ENCODE data around the gene GPR32. TPM values are rescaled to one million over a fixed set of nuclear protein-coding genes. Genes with fewer than 3 reads are reported as not detected.
"Not testable (repeated sequence)": the region's sequence is repeated elsewhere in the genome, so short reads cannot be mapped to it uniquely, and the experiment has no call there.

GPR32 gene
- polyA plus RNA-seq, 3 donors, result not detected

DNA sequence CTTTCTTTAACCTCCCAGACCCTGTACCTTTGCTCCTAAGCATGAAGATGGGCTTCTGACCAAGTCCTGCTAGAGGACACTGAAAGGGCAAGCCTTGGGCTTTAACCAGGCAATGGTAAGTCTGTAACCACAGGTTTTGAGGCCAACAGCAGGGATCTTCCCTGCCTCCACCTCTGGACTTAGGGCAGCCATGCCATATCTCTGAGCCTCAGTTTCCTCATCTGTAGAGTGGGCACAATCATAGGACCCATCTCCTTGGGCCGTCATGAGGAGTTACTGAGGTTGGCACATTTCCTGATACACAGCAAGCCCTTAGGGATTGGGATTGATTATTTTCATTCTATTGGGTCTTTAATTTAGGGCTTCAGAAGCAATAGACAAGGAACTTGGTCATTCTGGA, 38.6 kb downstream of the GPR32 start:
- Mint-ChIP-seq H3K36me3 (no peaks in the 10 kb centered on the region), H3K9me3 (no peaks in the 10 kb centered on the region), H3K4me1 (peaks cover 9% of the 10 kb centered on the region), H3K4me3 (no peak overlapping the region), H3K27me3 (ENCODE audit: low read depth in 3 of 3) (peaks cover 8 to 26% (median 14%) of the 10 kb centered on the region in 3 donors), H3K27ac (no peak overlapping the region)
- Histone ChIP-seq H2AFZ (ENCODE audit: insufficient read depth, low read depth, low read length, poor library complexity, severe bottlenecking) (no peak overlapping the region), H3K27ac (ENCODE audit: low read depth in 1 of 2, low read length in 2 of 2) (no peak overlapping the region), H3K4me1 (ENCODE audit: control insufficient read depth in 1 of 2, insufficient read depth in 2 of 2, low read length in 2 of 2) (peaks cover 6 to 9% of the 10 kb centered on the region in 2 donors), H3K79me2 (ENCODE audit: insufficient read depth, low read length) (peaks cover 7% of the 10 kb centered on the region), H3K9ac (ENCODE audit: insufficient read depth, low read length, poor library complexity, severe bottlenecking) (no peak overlapping the region), H3K9me3 (replicated peaks in 1 of 2; ENCODE audit: control insufficient read depth in 1 of 2, insufficient read depth in 1 of 2, low read length in 2 of 2) (no peaks in the 10 kb centered on the region), H3K27me3 (ENCODE audit: control insufficient read depth in 2 of 2, insufficient read depth in 2 of 2, low read length in 2 of 2) (no peaks in the 10 kb centered on the region), H3K4me3 (replicated peaks in 1 of 3; ENCODE audit: low read depth in 2 of 3, low read length in 3 of 3) (no peak overlapping the region), H4K20me1 (ENCODE audit: insufficient read depth, low read length) (no peaks in the 10 kb centered on the region), H3K36me3 (replicated peaks in 1 of 2; ENCODE audit: control insufficient read depth in 1 of 2, insufficient read depth in 2 of 2, low read length in 2 of 2) (no peaks in the 10 kb centered on the region), H3K4me2 (replicated peaks; ENCODE audit: extremely low read depth, low read length, poor library complexity, severe bottlenecking) (no peak overlapping the region)
- TF ChIP-seq, protein P1, sequence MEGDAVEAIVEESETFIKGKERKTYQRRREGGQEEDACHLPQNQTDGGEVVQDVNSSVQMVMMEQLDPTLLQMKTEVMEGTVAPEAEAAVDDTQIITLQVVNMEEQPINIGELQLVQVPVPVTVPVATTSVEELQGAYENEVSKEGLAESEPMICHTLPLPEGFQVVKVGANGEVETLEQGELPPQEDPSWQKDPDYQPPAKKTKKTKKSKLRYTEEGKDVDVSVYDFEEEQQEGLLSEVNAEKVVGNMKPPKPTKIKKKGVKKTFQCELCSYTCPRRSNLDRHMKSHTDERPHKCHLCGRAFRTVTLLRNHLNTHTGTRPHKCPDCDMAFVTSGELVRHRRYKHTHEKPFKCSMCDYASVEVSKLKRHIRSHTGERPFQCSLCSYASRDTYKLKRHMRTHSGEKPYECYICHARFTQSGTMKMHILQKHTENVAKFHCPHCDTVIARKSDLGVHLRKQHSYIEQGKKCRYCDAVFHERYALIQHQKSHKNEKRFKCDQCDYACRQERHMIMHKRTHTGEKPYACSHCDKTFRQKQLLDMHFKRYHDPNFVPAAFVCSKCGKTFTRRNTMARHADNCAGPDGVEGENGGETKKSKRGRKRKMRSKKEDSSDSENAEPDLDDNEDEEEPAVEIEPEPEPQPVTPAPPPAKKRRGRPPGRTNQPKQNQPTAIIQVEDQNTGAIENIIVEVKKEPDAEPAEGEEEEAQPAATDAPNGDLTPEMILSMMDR (IDR thresholded peaks at IDR 0.05), result no peak
- DNase-seq, result no peak
- no CpG with 5 or more reads among the region's 1 CpG for WGBS (ENCODE audit: insufficient coverage)
- intact Hi-C loops (cut with micrococcal nuclease), result loop anchor here (10.0 kb wide), 2 partner anchors 484 to 784 kb away; partner anchors contain the start of genes KCNC3 (in 1 of the 2), VRK3 (in 1 of the 2) and ZNF473 (in 1 of the 2)

DNA sequence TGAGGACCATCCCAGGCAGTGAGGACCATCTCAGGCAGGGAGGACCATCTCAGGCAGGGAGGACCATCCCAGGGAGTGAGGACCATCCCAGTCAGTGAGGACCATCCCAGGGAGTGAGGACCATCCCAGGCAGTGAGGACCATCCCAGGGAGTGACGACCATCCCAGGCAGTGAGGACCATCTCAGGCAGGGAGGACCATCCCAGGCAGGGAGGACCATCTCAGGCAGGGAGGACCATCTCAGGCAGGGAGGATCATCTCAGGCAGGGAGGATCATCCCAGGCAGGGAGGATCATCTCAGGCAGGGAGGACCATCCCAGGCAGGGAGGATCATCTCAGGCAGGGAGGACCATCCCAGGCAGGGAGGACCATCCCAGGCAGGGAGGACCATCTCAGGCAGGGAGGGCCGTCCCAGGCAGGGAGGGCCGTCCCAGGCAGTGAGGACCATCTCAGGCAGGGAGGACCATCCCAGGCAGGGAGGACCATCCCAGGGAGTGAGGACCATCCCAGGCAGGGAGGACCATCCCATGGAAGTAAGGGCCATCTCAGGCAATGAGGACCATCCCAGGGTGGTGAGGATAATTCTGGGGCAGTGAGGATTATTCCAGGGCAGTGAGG, 41.5 kb downstream of the GPR32 start:
- H3K9ac ChIP-seq (ENCODE audit: insufficient read depth, low read length, poor library complexity, severe bottlenecking); H3K27ac ChIP-seq (ENCODE audit: low read depth in 1 of 2, low read length in 2 of 2); H3K4me1 ChIP-seq (ENCODE audit: control insufficient read depth in 1 of 2, insufficient read depth in 2 of 2, low read length in 2 of 2); H3K79me2 ChIP-seq (ENCODE audit: insufficient read depth, low read length); H3K4me3 Mint-ChIP-seq; H3K4me1 Mint-ChIP-seq; H3K4me2 ChIP-seq (replicated peaks; ENCODE audit: extremely low read depth, low read length, poor library complexity, severe bottlenecking); H3K36me3 Mint-ChIP-seq; H2AFZ ChIP-seq (ENCODE audit: insufficient read depth, low read depth, low read length, poor library complexity, severe bottlenecking); H4K20me1 ChIP-seq (ENCODE audit: insufficient read depth, low read length); H3K36me3 ChIP-seq (replicated peaks in 1 of 2; ENCODE audit: control insufficient read depth in 1 of 2, insufficient read depth in 2 of 2, low read length in 2 of 2); H3K4me3 ChIP-seq (replicated peaks in 1 of 3; ENCODE audit: low read depth in 2 of 3, low read length in 3 of 3); H3K9me3 ChIP-seq (replicated peaks in 1 of 2; ENCODE audit: control insufficient read depth in 1 of 2, insufficient read depth in 1 of 2, low read length in 2 of 2); DNase-seq; intact Hi-C loops (cut with micrococcal nuclease); H3K27ac Mint-ChIP-seq: not testable (repeated sequence)
- peaks cover 3 to 13% (median 8%) of the 10 kb centered on the region in 7 donors for H3K9me3 Mint-ChIP-seq
- H3K27me3 ChIP-seq (ENCODE audit: control insufficient read depth in 2 of 2, insufficient read depth in 2 of 2, low read length in 2 of 2), result peaks cover 0 to 10% of the 10 kb centered on the region in 2 donors
- H3K27me3 Mint-ChIP-seq (ENCODE audit: low read depth in 3 of 3), result peaks cover 28 to 45% (median 33%) of the 10 kb centered on the region in 3 donors
- 92% methylated on average over 3 of the region's 3 CpGs for WGBS (ENCODE audit: insufficient coverage)

Data from CD14-positive monocyte (primary cell).